GM23338 (cell line): ENCODE measurements around the gene VAMP3. TPM values are rescaled to one million over a fixed set of nuclear protein-coding genes. Genes with fewer than 3 reads are reported as not detected.

Source experiments
- ATAC-seq: fragments of 200-7000 bp; cut with Tn5 transposase; 3 replicates; pipeline ENCODE4 v1.9.1; 2020
- DNase-seq: peaks from one replicate; pipeline ENCODE4 v3.0.0-alpha.2; 2015; ENCODE audit warnings: low spot score
- H2AFZ ChIP-seq: fragments of 200-600 bp; sonication (generic); 2 replicates; pipeline ENCODE4 v1.8.0; 2016; ENCODE audit warnings: antibody characterized with exemption, mild to moderate bottlenecking, moderate library complexity
- H3F3A ChIP-seq: fragments of 200-600 bp; sonication (generic); replicated peaks from 2 replicates; pipeline ENCODE4 v1.8.0; 2017; ENCODE audit warnings: antibody characterized with exemption, mixed run types, low read depth
- H3K27ac ChIP-seq: fragments of 200-600 bp; sonication (generic); 2 replicates; pipeline ENCODE4 v1.6.1; 2016; ENCODE audit warnings: low read depth
- H3K27me3 ChIP-seq: fragments of 200-600 bp; sonication (generic); 2 replicates; pipeline ENCODE4 v1.8.0; 2016; ENCODE audit warnings: mild to moderate bottlenecking, mixed run types, moderate library complexity; ENCODE audit not compliant: insufficient read depth
- H3K36me3 ChIP-seq: fragments of 200-600 bp; sonication (generic); 2 replicates; pipeline ENCODE4 v1.8.0; 2016; ENCODE audit warnings: mild to moderate bottlenecking; ENCODE audit not compliant: insufficient read depth
- H3K4me1 ChIP-seq: fragments of 200-600 bp; sonication (generic); 2 replicates; pipeline ENCODE4 v1.8.0; 2016; ENCODE audit warnings: mild to moderate bottlenecking, moderate library complexity; ENCODE audit not compliant: insufficient read depth
- H3K4me2 ChIP-seq: fragments of 200-600 bp; sonication (generic); 2 replicates; pipeline ENCODE4 v1.7.1; 2017; ENCODE audit warnings: mixed run types
- H3K4me3 ChIP-seq: fragments of 200-600 bp; sonication (generic); 2 replicates; pipeline ENCODE4 v1.6.1; 2016; ENCODE audit warnings: mixed run types
- H3K79me2 ChIP-seq: fragments of 200-600 bp; sonication (generic); replicated peaks from 2 replicates; pipeline ENCODE4 v1.8.0; 2017; ENCODE audit warnings: mild to moderate bottlenecking; ENCODE audit not compliant: insufficient read depth
- H3K9me2 ChIP-seq: fragments of 200-600 bp; sonication (generic); 2 replicates; pipeline ENCODE4 v1.8.0; 2017; ENCODE audit not compliant: insufficient read depth
- H4K20me1 ChIP-seq: fragments of 200-600 bp; sonication (generic); replicated peaks from 2 replicates; pipeline ENCODE4 v1.8.0; 2017; ENCODE audit warnings: mild to moderate bottlenecking; ENCODE audit not compliant: insufficient read depth
- H3K27ac Mint-ChIP-seq: 2 replicates; pipeline ENCODE4 v1.8.0; 2020; ENCODE audit warnings: inconsistent platforms, mild to moderate bottlenecking, moderate library complexity, mixed read lengths
- H3K27me3 Mint-ChIP-seq: 3 replicates; pipeline ENCODE4 v1.8.0; 2022; ENCODE audit warnings: low read depth, mild to moderate bottlenecking, moderate library complexity, mixed read lengths, inconsistent platforms; ENCODE audit not compliant: insufficient read depth, poor library complexity
- H3K36me3 Mint-ChIP-seq: 3 replicates; pipeline ENCODE4 v1.8.0; 2021; ENCODE audit warnings: low read depth, mild to moderate bottlenecking, inconsistent platforms, moderate library complexity, mixed read lengths
- H3K4me1 Mint-ChIP-seq: 3 replicates; pipeline ENCODE4 v1.8.0; 2020; ENCODE audit warnings: mild to moderate bottlenecking, inconsistent platforms, mixed read lengths
- H3K4me3 Mint-ChIP-seq: 3 replicates; pipeline ENCODE4 v1.8.0; 2021; ENCODE audit warnings: moderate library complexity, mild to moderate bottlenecking, inconsistent platforms, mixed read lengths
- H3K9me3 Mint-ChIP-seq: 3 replicates; pipeline ENCODE4 v1.8.0; 2020; ENCODE audit warnings: moderate library complexity, mild to moderate bottlenecking, inconsistent platforms, mixed read lengths
- ETS1 ChIP-seq: IDR thresholded peaks from 2 replicates; pipeline ENCODE4 v1.6.1; 2016; ENCODE audit warnings: antibody characterized with exemption
- EZH2phosphoT487 ChIP-seq: fragments of 200-600 bp; sonication (generic); IDR thresholded peaks from one replicate; pipeline ENCODE4 v1.8.1; 2018; ENCODE audit warnings: antibody characterized with exemption; ENCODE audit not compliant: unreplicated experiment
- JUNB ChIP-seq: IDR thresholded peaks from one replicate; pipeline ENCODE4 v1.6.1; 2016; ENCODE audit warnings: antibody characterized with exemption; ENCODE audit not compliant: unreplicated experiment
- NANOG ChIP-seq: IDR thresholded peaks from 2 replicates; pipeline ENCODE4 v1.6.1; 2016; ENCODE audit warnings: antibody characterized with exemption, borderline replicate concordance
- REST ChIP-seq: IDR thresholded peaks from one replicate; pipeline ENCODE4 v1.6.1; 2018; ENCODE audit warnings: antibody characterized with exemption; ENCODE audit not compliant: unreplicated experiment
- STAT1 ChIP-seq: IDR thresholded peaks from one replicate; pipeline ENCODE4 v1.6.1; 2016; ENCODE audit warnings: antibody characterized with exemption; ENCODE audit not compliant: unreplicated experiment
- ZNF114 ChIP-seq: fragments of 250-450 bp; sonication (Bioruptor Pico); IDR thresholded peaks from 2 replicates; pipeline ENCODE4 v1.5.0; 2020; ENCODE audit warnings: mild to moderate bottlenecking, moderate library complexity
- ZNF331 ChIP-seq: fragments of 250-450 bp; sonication (Bioruptor Pico); IDR thresholded peaks from 2 replicates; pipeline ENCODE4 v1.5.0; 2020; ENCODE audit warnings: low read depth, mild to moderate bottlenecking, moderate library complexity
- polyA plus RNA-seq: library from polyadenylated mRNA; unstranded; fragments of >200 nt; fragmentation: Nextera tagmentation; extraction: Ambion mirVana; gene quantifications from 2 replicates; pipeline ENCODE4 v1.2.1, GENCODE V29; 2016
- total RNA-seq: library from RNA; depleted of rRNA; stranded (reverse); fragments of >200 nt; shearing (Covaris generic); gene quantifications from 2 replicates; pipeline ENCODE4 v1.2.3, GENCODE V29; 2014

The VAMP3 gene
- total and polyA plus RNA-seq, 2 experiments from 2014 or later: 16.3 to 43.0 TPM

- no peak for TF ChIP-seq EZH2phosphoT487
- TF ChIP-seq ZNF331 (CRISPR knock-in tag): no peak
- no peak for TF ChIP-seq STAT1
These were observed 18.3 kb upstream of the VAMP3 start (continued) for GRCh38 chr1:7752512-7753417.

DNA sequence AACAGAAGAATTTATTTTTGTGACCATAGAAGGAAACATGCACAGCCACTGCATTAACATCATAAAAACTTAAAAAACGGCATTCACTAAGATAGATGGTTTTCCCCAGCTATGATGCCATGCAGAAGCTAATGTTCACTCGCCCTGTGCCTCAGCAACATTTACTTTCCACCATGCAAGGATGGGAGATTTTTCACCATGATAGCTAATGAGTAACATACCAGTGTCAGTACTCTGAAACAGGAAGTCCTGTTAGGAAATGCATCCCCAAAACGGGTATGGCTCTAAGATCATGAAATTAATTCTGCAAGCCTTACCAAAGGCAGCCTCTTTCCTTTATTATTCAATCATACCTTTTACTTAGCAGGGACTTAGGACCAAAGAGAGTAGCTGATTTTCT lies 17.5 kb upstream of the VAMP3 start:
- Mint-ChIP-seq H3K36me3 (no peaks in the 10 kb centered on the region), H3K27ac (no peak overlapping the region), H3K4me3 (no peak overlapping the region), H3K4me1 (peaks cover 26% of the 10 kb centered on the region), H3K9me3 (no peaks in the 10 kb centered on the region), H3K27me3 (no peaks in the 10 kb centered on the region)
- Histone ChIP-seq H2AFZ (no peak overlapping the region), H3K27me3 (no peaks in the 10 kb centered on the region), H3K9me2 (no peaks in the 10 kb centered on the region), H3K4me2 (no peak overlapping the region), H3K4me1 (peaks cover 11% of the 10 kb centered on the region), H3F3A (no peaks in the 10 kb centered on the region), H3K27ac (no peak overlapping the region), H3K36me3 (no peaks in the 10 kb centered on the region), H4K20me1 (no peaks in the 10 kb centered on the region), H3K79me2 (no peaks in the 10 kb centered on the region), H3K4me3 (no peak overlapping the region)
- TF ChIP-seq STAT1: no peak
- no peak for TF ChIP-seq JUNB
- no peak for TF ChIP-seq REST
- TF ChIP-seq ETS1: no peak
- ATAC-seq (no peak), DNase-seq (no peak)

- H3K36me3 ChIP-seq: no peaks in the 10 kb centered on the region
- no peak for ATAC-seq
- no peak overlapping the region for H3K4me3 ChIP-seq
- no peak overlapping the region for H3K4me2 ChIP-seq
- Mint-ChIP-seq H3K9me3 (no peaks in the 10 kb centered on the region), H3K27ac (no peak overlapping the region), H3K4me3 (no peak overlapping the region), H3K36me3 (no peaks in the 10 kb centered on the region), H3K4me1 (peaks cover 26% of the 10 kb centered on the region), H3K27me3 (no peaks in the 10 kb centered on the region)
- H3F3A ChIP-seq: no peaks in the 10 kb centered on the region
- no peaks in the 10 kb centered on the region for H3K79me2 ChIP-seq
- H3K9me2 ChIP-seq: no peaks in the 10 kb centered on the region
- no peak overlapping the region for H2AFZ ChIP-seq
- H3K27me3 ChIP-seq: no peaks in the 10 kb centered on the region
- no peaks in the 10 kb centered on the region for H4K20me1 ChIP-seq
- H3K27ac ChIP-seq: no peak overlapping the region
- no peak for DNase-seq
- peaks cover 11% of the 10 kb centered on the region for H3K4me1 ChIP-seq
- TF ChIP-seq ZNF114 (CRISPR knock-in tag): no peak
- TF ChIP-seq NANOG: no peak
- no peak for TF ChIP-seq ETS1
These were observed 16.9 kb upstream of the VAMP3 start for GRCh38 chr1:7754234-7754633.
